Keratinocyte (primary cell): Measurements from ENCODE around the gene OR51F1. TPM values are rescaled to one million over a fixed set of nuclear protein-coding genes. Genes with fewer than 3 reads are reported as not detected.
"Not testable (repeated sequence)": the region's sequence is repeated elsewhere in the genome, so short reads cannot be mapped to it uniquely, and the experiment has no call there.

Experiments used
- DNase-seq: peaks from one replicate; pipeline ENCODE4 v3.0.0-alpha.2; 2011; ENCODE audit warnings: low read depth, missing footprints, low spot score
- FAIRE-seq: peaks from 2 replicates; lab custom pipeline; 2011; peaks lifted over from hg19 to GRCh38; lab: Jason Lieb, UNC
- H2AFZ ChIP-seq: 2 replicates; pipeline ENCODE4 v1.6.0; 2012; ENCODE audit warnings: low read length, control low read depth, inconsistent platforms; ENCODE audit not compliant: control insufficient read depth
- H3K27ac ChIP-seq: 2 replicates; pipeline ENCODE4 v1.5.1; 2011; ENCODE audit warnings: low read length; ENCODE audit not compliant: control insufficient read depth, insufficient read depth
- H3K27me3 ChIP-seq: 3 replicates; pipeline ENCODE4 v1.6.0; 2011; ENCODE audit warnings: low read length; ENCODE audit not compliant: control insufficient read depth, insufficient read depth; ENCODE audit errors: extremely low read depth
- H3K36me3 ChIP-seq, 2 experiments: 2 replicates in 1 of 2; 3 replicates in 1 of 2; pipeline ENCODE4 v1.5.1; 2011; ENCODE audit warnings: low read length in 2 of 2, mild to moderate bottlenecking in 1 of 2; ENCODE audit not compliant: control insufficient read depth in 2 of 2, insufficient read depth in 2 of 2; ENCODE audit errors: extremely low read depth in 1 of 2
- H3K4me1 ChIP-seq: 3 replicates; pipeline ENCODE4 v1.5.1; 2011; ENCODE audit warnings: low read length; ENCODE audit not compliant: control insufficient read depth, insufficient read depth; ENCODE audit errors: extremely low read depth
- H3K4me2 ChIP-seq: 3 replicates; pipeline ENCODE4 v1.6.0; 2011; ENCODE audit warnings: low read depth, low read length; ENCODE audit not compliant: control insufficient read depth, insufficient read depth; ENCODE audit errors: extremely low read depth
- H3K4me3 ChIP-seq, 3 experiments: fragments of 200-600 bp in 1 of 3; sonication (generic) in 1 of 3; 2 replicates in 2 of 3; 3 replicates in 1 of 3; pipeline ENCODE4 v1.5.1; 2011 to 2016; ENCODE audit warnings: low read length in 3 of 3, mild to moderate bottlenecking in 3 of 3, control low read depth in 2 of 3, inconsistent platforms in 1 of 3, low read depth in 1 of 3, mixed read lengths in 1 of 3, mixed run types in 1 of 3, moderate library complexity in 1 of 3; ENCODE audit not compliant: control insufficient read depth in 2 of 3, insufficient read depth in 2 of 3; ENCODE audit errors: extremely low read depth in 1 of 3
- H3K79me2 ChIP-seq: 2 replicates; pipeline ENCODE4 v1.6.0; 2012; ENCODE audit warnings: low read length; ENCODE audit not compliant: control insufficient read depth, insufficient read depth
- H3K9ac ChIP-seq: 3 replicates; pipeline ENCODE4 v1.6.0; 2011; ENCODE audit warnings: low read length; ENCODE audit not compliant: control insufficient read depth, insufficient read depth; ENCODE audit errors: extremely low read depth
- H3K9me1 ChIP-seq: 3 replicates; pipeline ENCODE4 v1.6.0; 2011; ENCODE audit warnings: low read length; ENCODE audit not compliant: control insufficient read depth, insufficient read depth; ENCODE audit errors: extremely low read depth
- H3K9me3 ChIP-seq: 2 replicates; pipeline ENCODE4 v1.5.1; 2012; ENCODE audit warnings: low read depth, low read length; ENCODE audit not compliant: control insufficient read depth
- H4K20me1 ChIP-seq: 3 replicates; pipeline ENCODE4 v1.6.0; 2011; ENCODE audit warnings: low read length; ENCODE audit not compliant: control insufficient read depth, insufficient read depth; ENCODE audit errors: extremely low read depth
- EZH2 ChIP-seq: IDR thresholded peaks from one replicate; pipeline ENCODE4 v1.6.1; 2012; ENCODE audit warnings: inconsistent platforms, mild to moderate bottlenecking, low read length, moderate library complexity
- dilution Hi-C: fragments of 300-500 bp; cut with MboI; formaldehyde crosslinking; loops from one replicate; pipeline ENCODE4 v1.7.0; 2020; ENCODE audit warnings: low sequenced_read_pairs; ENCODE audit not compliant: extremely low pct_ligation_motif_present
- polyA plus RNA-seq, 5 experiments: library from polyadenylated mRNA; depleted of rRNA in 3 of 5; stranded (reverse) in 3 of 5; stranded (forward) in 1 of 5; unstranded in 1 of 5; fragments of >200 nt; gene quantifications; 1 replicate in 1 of 5; 2 replicates in 3 of 5; 3 replicates in 1 of 5; pipeline versions ENCODE4 v1.2.1 to v1.2.3, GENCODE V29; 2011 to 2012; ENCODE audit warnings: missing spikeins in 2 of 5, low read depth in 1 of 5, low replicate concordance in 1 of 5
- TF ChIP-seq, protein P1 (sequence below), 3 experiments: IDR thresholded peaks in 1 of 3; conservative IDR thresholded peaks in 1 of 3; optimal IDR thresholded peaks in 1 of 3; 2 replicates in 2 of 3; 3 replicates in 1 of 3; pipeline versions ENCODE3 to v1.5.1; 2011; ENCODE audit warnings: low read length in 3 of 3, mild to moderate bottlenecking in 3 of 3, moderate library complexity in 2 of 3, control low read depth in 1 of 3, inconsistent platforms in 1 of 3; ENCODE audit not compliant: insufficient read depth in 2 of 3; ENCODE audit errors: extremely low read depth in 1 of 3

Gene OR51F1
- polyA plus RNA-seq, 1 donor (not counting 4 experiments of a cell fraction or from before 2014, with no cell fraction given), result not detected

DNA sequence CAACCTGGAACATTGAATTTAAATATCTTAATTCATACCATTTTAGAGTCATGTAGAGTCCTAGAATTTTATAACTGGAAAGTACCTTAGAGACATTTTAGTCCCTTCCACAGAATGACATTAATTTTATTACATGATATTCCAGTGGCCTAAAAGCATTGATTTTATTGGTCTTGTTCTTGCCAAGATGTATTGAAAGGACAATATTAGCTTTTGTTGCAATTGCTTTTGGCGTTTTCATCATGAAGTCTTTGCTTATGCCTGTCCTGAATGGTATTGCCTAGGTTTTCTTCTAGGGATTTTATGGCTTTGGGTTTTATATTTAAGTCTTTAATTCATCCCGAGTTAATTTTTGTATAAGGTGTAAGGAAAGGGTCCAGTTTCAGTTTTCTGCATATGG lies 29.0 kb downstream of the OR51F1 start:
- Histone ChIP-seq H3K9me3 (no peaks in the 10 kb centered on the region), H3K4me1 (no peaks in the 10 kb centered on the region), H3K4me2 (no peak overlapping the region), H2AFZ (no peak overlapping the region), H3K9ac (no peak overlapping the region), H3K36me3 (no peaks in the 10 kb centered on the region), H3K9me1 (no peaks in the 10 kb centered on the region), H3K79me2 (no peaks in the 10 kb centered on the region), H3K4me3 (no peak overlapping the region), H4K20me1 (no peaks in the 10 kb centered on the region), H3K27ac (no peak overlapping the region), H3K27me3 (no peaks in the 10 kb centered on the region)
- TF ChIP-seq, protein P1, sequence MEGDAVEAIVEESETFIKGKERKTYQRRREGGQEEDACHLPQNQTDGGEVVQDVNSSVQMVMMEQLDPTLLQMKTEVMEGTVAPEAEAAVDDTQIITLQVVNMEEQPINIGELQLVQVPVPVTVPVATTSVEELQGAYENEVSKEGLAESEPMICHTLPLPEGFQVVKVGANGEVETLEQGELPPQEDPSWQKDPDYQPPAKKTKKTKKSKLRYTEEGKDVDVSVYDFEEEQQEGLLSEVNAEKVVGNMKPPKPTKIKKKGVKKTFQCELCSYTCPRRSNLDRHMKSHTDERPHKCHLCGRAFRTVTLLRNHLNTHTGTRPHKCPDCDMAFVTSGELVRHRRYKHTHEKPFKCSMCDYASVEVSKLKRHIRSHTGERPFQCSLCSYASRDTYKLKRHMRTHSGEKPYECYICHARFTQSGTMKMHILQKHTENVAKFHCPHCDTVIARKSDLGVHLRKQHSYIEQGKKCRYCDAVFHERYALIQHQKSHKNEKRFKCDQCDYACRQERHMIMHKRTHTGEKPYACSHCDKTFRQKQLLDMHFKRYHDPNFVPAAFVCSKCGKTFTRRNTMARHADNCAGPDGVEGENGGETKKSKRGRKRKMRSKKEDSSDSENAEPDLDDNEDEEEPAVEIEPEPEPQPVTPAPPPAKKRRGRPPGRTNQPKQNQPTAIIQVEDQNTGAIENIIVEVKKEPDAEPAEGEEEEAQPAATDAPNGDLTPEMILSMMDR (optimal IDR thresholded peaks at IDR 0.05 in 1 of 3, IDR thresholded peaks at IDR 0.05 in 1 of 3, conservative IDR thresholded peaks at IDR 0.05 in 1 of 3; ENCODE audit: extremely low read depth in 1 of 3, insufficient read depth in 2 of 3, low read length in 3 of 3), result no peak
- no peak for TF ChIP-seq EZH2
- FAIRE-seq (no peak), DNase-seq (no peak)
- dilution Hi-C loops, result no loop called here

DNA sequence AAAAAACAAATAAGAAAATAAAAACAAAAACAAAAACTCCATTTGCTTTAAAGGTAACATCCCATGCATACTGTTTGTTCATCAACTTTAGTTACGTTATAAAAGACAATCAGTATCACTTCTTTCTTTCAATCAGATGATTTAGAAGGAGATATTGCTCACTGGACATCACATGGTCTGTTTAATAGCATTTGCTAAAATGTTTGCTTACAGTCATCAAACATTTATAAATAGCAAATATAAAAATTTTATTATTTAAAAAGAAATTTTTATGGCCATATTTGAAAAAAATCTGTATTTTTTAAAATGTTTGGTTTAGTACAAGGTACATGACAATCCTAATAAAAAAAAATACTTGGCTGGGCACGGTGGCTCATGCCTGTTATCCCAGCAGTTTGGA lies 42.6 kb downstream of the OR51F1 start:
- no peak for TF ChIP-seq EZH2
- TF ChIP-seq, protein P1 (optimal IDR thresholded peaks at IDR 0.05 in 1 of 3, IDR thresholded peaks at IDR 0.05 in 1 of 3, conservative IDR thresholded peaks at IDR 0.05 in 1 of 3; ENCODE audit: extremely low read depth in 1 of 3, insufficient read depth in 2 of 3, low read length in 3 of 3), result no peak
- no peaks in the 10 kb centered on the region for H3K79me2 ChIP-seq
- H3K4me3 ChIP-seq, result no peak overlapping the region
- H4K20me1 ChIP-seq, result no peaks in the 10 kb centered on the region
- no peak overlapping the region for H3K9ac ChIP-seq
- no peaks in the 10 kb centered on the region for H3K36me3 ChIP-seq
- FAIRE-seq (no peak), DNase-seq (no peak)
- H2AFZ ChIP-seq, result no peak overlapping the region
- no peak overlapping the region for H3K27ac ChIP-seq
- no peak overlapping the region for H3K4me2 ChIP-seq
- dilution Hi-C loops, result no loop called here
- H3K27me3 ChIP-seq, result no peaks in the 10 kb centered on the region
- no peaks in the 10 kb centered on the region for H3K9me3 ChIP-seq
- H3K9me1 ChIP-seq, result no peaks in the 10 kb centered on the region
- H3K4me1 ChIP-seq, result no peaks in the 10 kb centered on the region

DNA sequence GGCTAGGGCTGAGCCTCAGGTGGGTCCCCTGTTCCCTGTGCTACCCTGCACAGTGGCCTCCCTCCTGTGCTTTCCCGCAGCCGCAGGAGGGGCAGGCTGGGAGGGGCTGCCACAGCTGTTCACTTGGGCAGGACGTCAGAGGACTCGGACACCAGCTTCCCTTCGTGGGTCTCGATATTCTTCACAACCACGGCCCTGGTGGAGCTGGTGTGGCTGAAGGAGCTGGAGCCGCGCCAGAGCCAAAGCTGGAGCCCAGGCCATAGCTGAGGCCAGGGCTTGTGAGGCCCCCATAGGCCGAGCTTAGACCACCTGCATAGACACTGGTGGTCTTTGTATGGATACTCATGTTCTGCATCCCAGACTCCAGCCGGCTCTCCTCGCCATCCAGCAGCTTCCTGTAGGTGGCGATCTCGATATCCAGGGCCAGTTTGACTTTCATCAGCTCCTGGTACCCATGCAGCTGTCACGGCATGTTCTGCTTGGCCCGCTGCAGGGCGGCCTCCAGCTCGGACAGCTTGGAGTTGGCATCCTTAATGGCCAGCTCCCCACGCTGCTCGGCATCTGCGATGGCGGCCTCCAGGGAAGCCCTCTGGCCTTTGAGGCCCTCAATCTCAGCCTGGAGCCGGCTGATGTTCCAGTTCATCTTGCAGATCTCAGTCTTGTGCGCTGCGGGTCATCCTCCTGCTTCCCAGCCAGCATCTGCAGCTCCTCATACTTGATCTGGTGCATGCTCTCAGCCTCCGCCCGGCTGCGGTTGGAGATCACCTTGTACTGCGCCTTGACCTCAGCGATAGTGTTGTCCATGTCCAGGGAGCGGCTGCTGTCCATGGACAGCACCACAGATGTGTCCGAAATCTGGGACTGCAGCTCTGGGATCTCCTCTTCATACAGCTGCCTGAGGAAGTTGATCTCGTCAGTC lies 46.9 kb downstream of the OR51F1 start:
- H4K20me1 ChIP-seq, H3K4me1 ChIP-seq, H3K9me1 ChIP-seq, H3K9me3 ChIP-seq, H3K36me3 ChIP-seq, FAIRE-seq, H3K27me3 ChIP-seq, H3K9ac ChIP-seq, dilution Hi-C loops, H2AFZ ChIP-seq, H3K4me3 ChIP-seq, H3K79me2 ChIP-seq, H3K27ac ChIP-seq, DNase-seq, H3K4me2 ChIP-seq: not testable (repeated sequence)
